Measurements from ENCODE around the gene TWNK. TPM values are rescaled to one million over a fixed set of nuclear protein-coding genes. Genes with fewer than 3 reads are reported as not detected.

The TWNK gene
- total RNA-seq, 1 donor from 2014 or later: 11.5 TPM

- no peaks in the 10 kb centered on the region for H3K9me3 ChIP-seq
- H3K4me1 ChIP-seq: peaks cover 0 to 7% of the 10 kb centered on the region in 2 donors
- no peak overlapping the region for H3K27ac ChIP-seq
- H3K27me3 ChIP-seq: no peaks in the 10 kb centered on the region
- intact Hi-C loops (cut with DNase I): loop anchor here (1.0 kb wide), 1 partner anchor 48 kb away; no protein-coding TSS in a partner anchor
- no peak for DNase-seq (ENCODE audit: low spot score in 2 of 2)
- H3K36me3 ChIP-seq: no peaks in the 10 kb centered on the region
- no peak for TF ChIP-seq CTCF (IDR thresholded peaks at IDR 0.05)
- H3K4me3 ChIP-seq: no peak overlapping the region
Measured at GRCh38 chr10:101019440-101019703, 32.0 kb downstream of the TWNK start.

- Histone ChIP-seq H3K4me1 (peaks cover 0 to 7% of the 10 kb centered on the region in 2 donors), H3K4me3 (no peak overlapping the region), H3K27me3 (no peaks in the 10 kb centered on the region), H3K9me3 (no peaks in the 10 kb centered on the region), H3K36me3 (no peaks in the 10 kb centered on the region), H3K27ac (no peak overlapping the region)
- TF ChIP-seq CTCF (IDR thresholded peaks at IDR 0.05): no peak
- no peak for DNase-seq (ENCODE audit: low spot score in 2 of 2)
- intact Hi-C loops (cut with DNase I): no loop called here
Measured at GRCh38 chr10:101020427-101021075, 33.2 kb downstream of the TWNK start.

- Histone ChIP-seq H3K36me3 (no peaks in the 10 kb centered on the region), H3K9me3 (no peaks in the 10 kb centered on the region), H3K27me3 (no peaks in the 10 kb centered on the region), H3K4me1 (peaks cover 0 to 7% of the 10 kb centered on the region in 2 donors), H3K4me3 (no peak overlapping the region), H3K27ac (no peak overlapping the region)
- DNase-seq (ENCODE audit: low spot score in 2 of 2): no peak
- TF ChIP-seq CTCF (IDR thresholded peaks at IDR 0.05): no peak
- intact Hi-C loops (cut with DNase I): no loop called here
Measured at GRCh38 chr10:101021239-101021638, 33.9 kb downstream of the TWNK start.

- no peak for TF ChIP-seq CTCF (IDR thresholded peaks at IDR 0.05)
- intact Hi-C loops (cut with DNase I): no loop called here
- H3K9me3 ChIP-seq: no peaks in the 10 kb centered on the region
Measured at GRCh38 chr10:101021692-101022251, 34.4 kb downstream of the TWNK start.

GRCh38 chr10:101022967-101023705 lies 35.8 kb downstream of the TWNK start:
- DNase-seq (ENCODE audit: low spot score in 2 of 2): no peak
- Histone ChIP-seq H3K27me3 (no peaks in the 10 kb centered on the region), H3K4me3 (no peak overlapping the region), H3K36me3 (no peaks in the 10 kb centered on the region), H3K27ac (no peak overlapping the region), H3K9me3 (no peaks in the 10 kb centered on the region), H3K4me1 (peaks cover 0 to 7% of the 10 kb centered on the region in 2 donors)
- TF ChIP-seq CTCF (IDR thresholded peaks at IDR 0.05): no peak
- intact Hi-C loops (cut with DNase I): no loop called here

More at GRCh38 chr10:101021692-101022251, 34.4 kb downstream of the TWNK start:
- H3K27ac ChIP-seq: no peak overlapping the region
- H3K36me3 ChIP-seq: no peaks in the 10 kb centered on the region
- DNase-seq (ENCODE audit: low spot score in 2 of 2): no peak
- no peaks in the 10 kb centered on the region for H3K27me3 ChIP-seq
- no peak overlapping the region for H3K4me3 ChIP-seq
- peaks cover 0 to 7% of the 10 kb centered on the region in 2 donors for H3K4me1 ChIP-seq

Data from ascending aorta (tissue), 2 donors.